HG02642 (cell line): Measurements from ENCODE around the gene RCAN3.
"Not testable (repeated sequence)": the region's sequence is repeated elsewhere in the genome, so short reads cannot be mapped to it uniquely, and the experiment has no call there.

Source experiments
- ATAC-seq: cut with Tn5 transposase; IDR thresholded peaks from one replicate; pipeline ENCODE4 v1.9.1; 2021; ENCODE audit warnings: mild to moderate bottlenecking; ENCODE audit not compliant: unreplicated experiment, poor library complexity

RCAN3 gene

GRCh38 chr1:24544239-24544638, 41.6 kb downstream of the RCAN3 start:
- no peak for ATAC-seq

GRCh38 chr1:24545662-24546061, 43.0 kb downstream of the RCAN3 start:
- ATAC-seq, result no peak

GRCh38 chr1:24547195-24547594, 44.6 kb downstream of the RCAN3 start:
- no peak for ATAC-seq

- no peak for ATAC-seq
Measured at GRCh38 chr1:24548070-24548469, 45.4 kb downstream of the RCAN3 start.

GRCh38 chr1:24549210-24549609, 46.6 kb downstream of the RCAN3 start:
- not testable (repeated sequence) for ATAC-seq

GRCh38 chr1:24551290-24551959, 48.8 kb downstream of the RCAN3 start:
- no peak for ATAC-seq

GRCh38 chr1:24551960-24552571, 49.4 kb downstream of the RCAN3 start:
- no peak for ATAC-seq

GRCh38 chr1:24553931-24554330, 51.3 kb downstream of the RCAN3 start:
- ATAC-seq, result no peak

GRCh38 chr1:24554714-24555113, 52.1 kb downstream of the RCAN3 start:
- ATAC-seq, result no peak

GRCh38 chr1:24555591-24556413, 53.2 kb downstream of the RCAN3 start, which contains the start of gene NCMAP:
TSS of gene NCMAP (plus strand) at chr1:24556087. CDS start at chr1:24595431, 39,344 bp downstream.
- no peak for ATAC-seq

GRCh38 chr1:24556414-24556795, 53.8 kb downstream of the RCAN3 start:
- no peak for ATAC-seq

GRCh38 chr1:24557220-24557619, 54.6 kb downstream of the RCAN3 start:
- no peak for ATAC-seq

- ATAC-seq, result no peak
Measured at GRCh38 chr1:24557711-24558131, 55.1 kb downstream of the RCAN3 start.

GRCh38 chr1:24558455-24558854, 55.8 kb downstream of the RCAN3 start:
- no peak for ATAC-seq

- no peak for ATAC-seq
Measured at GRCh38 chr1:24558902-24559791, 56.5 kb downstream of the RCAN3 start.

GRCh38 chr1:24560361-24560760, 57.7 kb downstream of the RCAN3 start:
- no peak for ATAC-seq

- ATAC-seq, result no peak
Measured at GRCh38 chr1:24562625-24563024, 60.0 kb downstream of the RCAN3 start.

- no peak for ATAC-seq
Measured at GRCh38 chr1:24564695-24565094, 62.1 kb downstream of the RCAN3 start.

GRCh38 chr1:24566236-24566867, 63.7 kb downstream of the RCAN3 start:
- no peak for ATAC-seq
